ENCODE results near the gene ZNF319.
A peak's percentile ranks its signal among the peaks of the same experiment; 100 is the strongest.

The ZNF319 gene

GRCh38 chr16:58026139-58026704 lies 25.8 kb upstream of the ZNF319 start:
- Histone ChIP-seq H3K4me3 (peak overlapping the region; percentile 75), H3K27ac (peak overlapping the region in 1 of 2 donors; percentile 85)
- TF ChIP-seq CTCF (IDR thresholded peaks at IDR 0.05) = no peak
- no peak for DNase-seq (ENCODE audit: low spot score)

GRCh38 chr16:58025351-58026138 lies 25.1 kb upstream of the ZNF319 start, which contains the start of gene MMP15:
Gene MMP15, plus strand, starts transcription at chr16:58025754. Its CDS starts 597 bp downstream, at chr16:58026351.
- DNase-seq (ENCODE audit: low spot score) = no peak
- TF ChIP-seq CTCF (IDR thresholded peaks at IDR 0.05) = no peak
- Histone ChIP-seq H3K27ac (peak within 1 kb of the TSS in 1 of 2 donors; percentile 85), H3K4me3 (peak within 1 kb of the TSS; percentile 75)

GRCh38 chr16:58024486-58025350 lies 24.2 kb upstream of the ZNF319 start:
- DNase-seq (ENCODE audit: low spot score) = no peak
- no peak for TF ChIP-seq CTCF (IDR thresholded peaks at IDR 0.05)
- Histone ChIP-seq H3K4me3 (peak overlapping the region; percentile 75), H3K27ac (no peak overlapping the region)

GRCh38 chr16:58022601-58023371 lies 22.3 kb upstream of the ZNF319 start:
- no peak for DNase-seq (ENCODE audit: low spot score)
- Histone ChIP-seq H3K4me3 (no peak overlapping the region), H3K27ac (peak overlapping the region in 1 of 2 donors; percentile 1)
- no peak for TF ChIP-seq CTCF (IDR thresholded peaks at IDR 0.05)

GRCh38 chr16:58021661-58022551 lies 21.4 kb upstream of the ZNF319 start:
- TF ChIP-seq CTCF (IDR thresholded peaks at IDR 0.05) = no peak
- Histone ChIP-seq H3K27ac (no peak overlapping the region), H3K4me3 (no peak overlapping the region)
- DNase-seq (ENCODE audit: low spot score) = no peak
